Measurements from ENCODE around the gene VPS45.

DNA sequence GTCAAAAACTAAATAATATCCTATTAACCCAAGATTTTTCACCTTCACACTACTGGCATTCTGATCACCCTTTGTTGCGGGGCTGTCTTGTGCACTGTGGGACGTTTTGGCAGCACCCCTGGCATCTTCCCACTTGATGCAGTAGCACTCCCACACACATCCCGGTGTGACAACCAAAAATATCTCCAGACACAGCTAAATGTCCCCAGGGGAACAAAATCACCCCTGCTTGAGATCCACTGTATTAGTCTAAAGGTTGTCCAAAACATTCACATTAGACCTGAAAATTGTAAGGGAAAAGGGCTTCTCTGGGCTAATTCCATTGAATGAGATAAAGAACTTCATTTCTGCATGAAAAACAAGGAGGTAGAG is 120.0 kb downstream of the VPS45 start:
- TF ChIP-seq, protein P1, sequence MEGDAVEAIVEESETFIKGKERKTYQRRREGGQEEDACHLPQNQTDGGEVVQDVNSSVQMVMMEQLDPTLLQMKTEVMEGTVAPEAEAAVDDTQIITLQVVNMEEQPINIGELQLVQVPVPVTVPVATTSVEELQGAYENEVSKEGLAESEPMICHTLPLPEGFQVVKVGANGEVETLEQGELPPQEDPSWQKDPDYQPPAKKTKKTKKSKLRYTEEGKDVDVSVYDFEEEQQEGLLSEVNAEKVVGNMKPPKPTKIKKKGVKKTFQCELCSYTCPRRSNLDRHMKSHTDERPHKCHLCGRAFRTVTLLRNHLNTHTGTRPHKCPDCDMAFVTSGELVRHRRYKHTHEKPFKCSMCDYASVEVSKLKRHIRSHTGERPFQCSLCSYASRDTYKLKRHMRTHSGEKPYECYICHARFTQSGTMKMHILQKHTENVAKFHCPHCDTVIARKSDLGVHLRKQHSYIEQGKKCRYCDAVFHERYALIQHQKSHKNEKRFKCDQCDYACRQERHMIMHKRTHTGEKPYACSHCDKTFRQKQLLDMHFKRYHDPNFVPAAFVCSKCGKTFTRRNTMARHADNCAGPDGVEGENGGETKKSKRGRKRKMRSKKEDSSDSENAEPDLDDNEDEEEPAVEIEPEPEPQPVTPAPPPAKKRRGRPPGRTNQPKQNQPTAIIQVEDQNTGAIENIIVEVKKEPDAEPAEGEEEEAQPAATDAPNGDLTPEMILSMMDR (IDR thresholded peaks at IDR 0.05), result peak in 1 of 5 experiments; percentile 12
- TF ChIP-seq EP300 (IDR thresholded peaks at IDR 0.05; ENCODE audit: low read depth) (no peak), POLR2A (IDR thresholded peaks at IDR 0.05) (no peak)

All from transverse colon (tissue), 3 donors.